Astrocyte of the cerebellum (primary cell): ENCODE measurements around the gene NKX3-2.

Experiments used
- DNase-seq: peaks from one replicate; pipeline ENCODE4 v3.0.0-alpha.2; 2011; ENCODE audit warnings: low read depth
- H3K4me3 ChIP-seq: 2 replicates; pipeline ENCODE4 v1.5.1; 2011; ENCODE audit warnings: mild to moderate bottlenecking, low read depth, low read length, moderate library complexity
- CTCF ChIP-seq: IDR thresholded peaks from 2 replicates; pipeline ENCODE4 v1.5.1; 2012; ENCODE audit warnings: low read length, low read depth, moderate library complexity, mild to moderate bottlenecking; ENCODE audit errors: missing control alignments
- in situ Hi-C: cut with HindIII; loops from 2 replicates; pipeline ENCODE4 v1.10.0; 2017; ENCODE audit warnings: low sequenced_read_pairs

The NKX3-2 gene

GRCh38 chr4:13531625-13531998 lies 12.7 kb downstream of the NKX3-2 start:
- no peak for TF ChIP-seq CTCF
- H3K4me3 ChIP-seq, result no peak overlapping the region
- in situ Hi-C loops, result loop anchor here (10.0 kb wide), 1 partner anchor 677 kb away; no protein-coding TSS in a partner anchor
- no peak for DNase-seq

DNA sequence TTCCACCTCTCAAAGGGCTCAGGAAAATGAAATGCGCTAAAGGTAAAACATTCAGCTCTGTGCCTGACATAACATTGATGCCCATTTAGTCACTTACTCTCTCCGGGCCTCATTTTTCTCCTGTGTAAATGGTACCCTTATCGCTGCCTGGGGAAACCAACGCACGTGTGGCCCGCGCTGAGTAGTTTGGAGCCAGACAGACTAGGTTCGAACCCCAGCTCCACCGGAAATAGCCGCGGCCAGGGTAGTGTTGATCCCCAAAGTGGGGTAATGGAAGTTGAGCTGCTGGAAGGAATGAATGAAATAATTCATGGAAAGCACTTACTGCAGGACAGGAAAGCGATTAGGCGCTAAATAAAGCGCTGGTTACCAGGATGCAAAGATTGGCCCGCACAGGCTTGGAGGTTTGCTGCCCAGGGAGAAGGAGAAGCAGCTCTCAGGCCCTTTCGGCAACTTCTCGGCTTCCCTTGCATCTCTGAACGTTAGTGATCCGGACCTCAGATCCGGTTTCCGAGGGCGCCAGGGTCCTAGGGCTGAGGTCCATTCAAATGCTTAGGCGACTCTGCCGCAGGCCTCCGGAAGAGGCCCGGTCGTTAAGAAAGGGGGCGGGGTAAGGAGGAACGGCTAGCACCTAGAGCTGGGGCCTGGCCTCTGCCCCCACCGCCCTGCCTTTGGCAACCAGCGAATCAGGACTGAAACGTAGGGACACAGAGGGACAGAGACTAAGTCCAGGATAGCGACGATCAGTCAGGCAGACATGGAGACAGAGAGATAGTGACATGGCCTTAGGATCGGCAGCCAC lies 13.3 kb downstream of the NKX3-2 start:
- in situ Hi-C loops, result loop anchor here (10.0 kb wide), 1 partner anchor 676 kb away; no protein-coding TSS in a partner anchor
- TF ChIP-seq CTCF, result no peak
- no peak for DNase-seq
- H3K4me3 ChIP-seq, result no peak overlapping the region

DNA sequence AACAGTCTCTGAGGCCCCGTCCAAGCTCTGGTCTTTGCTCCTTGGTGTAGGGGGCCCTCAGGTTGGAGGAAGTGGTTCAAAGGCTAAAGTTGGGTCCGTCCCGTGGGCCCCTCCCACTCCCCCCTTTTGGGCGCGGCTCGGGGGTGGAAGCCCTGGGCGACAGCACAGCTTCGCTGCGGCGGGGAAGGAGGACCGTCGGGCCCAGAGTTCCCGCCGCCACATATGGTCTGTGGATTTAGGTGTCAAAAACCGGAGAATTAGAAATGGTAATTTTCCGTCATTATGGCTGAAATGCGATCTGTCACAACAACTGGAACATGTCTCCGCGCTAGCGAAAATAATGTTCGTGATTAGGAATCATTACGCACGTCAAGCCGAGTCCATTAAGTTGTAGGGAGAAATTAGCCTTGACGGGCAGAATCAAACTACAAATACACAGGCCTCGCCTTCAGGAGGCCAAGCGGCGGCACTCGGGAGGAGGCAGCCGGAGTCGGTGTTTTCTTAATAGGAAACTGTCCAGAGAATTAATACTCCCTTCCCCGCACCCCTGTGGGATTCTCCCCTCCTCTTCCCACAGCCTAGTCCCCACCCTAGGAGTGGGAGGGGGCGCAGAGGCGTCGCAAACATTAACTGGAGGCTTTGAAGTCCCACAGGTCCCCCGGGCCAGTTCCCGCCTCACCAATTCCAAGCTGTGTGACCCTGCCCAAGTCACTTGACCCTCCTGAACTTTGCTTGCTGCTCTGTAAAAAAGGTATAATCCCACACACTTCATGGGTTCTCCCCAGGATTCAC lies 15.0 kb downstream of the NKX3-2 start:
- in situ Hi-C loops, result no loop called here
- TF ChIP-seq CTCF, result no peak
- H3K4me3 ChIP-seq, result no peak overlapping the region
- DNase-seq, result no peak

GRCh38 chr4:13528821-13529127 lies 15.5 kb downstream of the NKX3-2 start:
- no peak overlapping the region for H3K4me3 ChIP-seq
- DNase-seq, result no peak
- in situ Hi-C loops, result no loop called here
- no peak for TF ChIP-seq CTCF

- TF ChIP-seq CTCF, result no peak
- in situ Hi-C loops, result no loop called here
- no peak for DNase-seq
- no peak overlapping the region for H3K4me3 ChIP-seq
These were observed 16.1 kb downstream of the NKX3-2 start for GRCh38 chr4:13527981-13528820.
